Hepatocyte (in vitro differentiated cells): Measurements from ENCODE around the gene OR10H1. TPM values are rescaled to one million over a fixed set of nuclear protein-coding genes. Genes with fewer than 3 reads are reported as not detected.
"Not testable (repeated sequence)": the region's sequence is repeated elsewhere in the genome, so short reads cannot be mapped to it uniquely, and the experiment has no call there.

Experiments
- DNase-seq: peaks from one replicate; pipeline ENCODE4 v3.0.0-alpha.2; 2016; ENCODE audit warnings: low spot score
- H2AFZ ChIP-seq: fragments of 200-600 bp; sonication (generic); 2 replicates; pipeline ENCODE4 v1.6.0; 2016; ENCODE audit warnings: antibody characterized with exemption, mild to moderate bottlenecking
- H3K27ac ChIP-seq: fragments of 200-600 bp; sonication (generic); 2 replicates; pipeline ENCODE4 v1.5.1; 2016; ENCODE audit warnings: mild to moderate bottlenecking
- H3K27me3 ChIP-seq: fragments of 200-600 bp; sonication (generic); 2 replicates; pipeline ENCODE4 v1.6.1; 2016
- H3K36me3 ChIP-seq: fragments of 200-600 bp; sonication (generic); replicated peaks from 2 replicates; pipeline ENCODE4 v1.5.1; 2016; ENCODE audit warnings: low read depth; ENCODE audit not compliant: insufficient read depth
- H3K4me1 ChIP-seq: fragments of 200-600 bp; sonication (generic); 2 replicates; pipeline ENCODE4 v1.5.1; 2016; ENCODE audit warnings: mild to moderate bottlenecking, moderate library complexity; ENCODE audit not compliant: insufficient read depth
- H3K4me2 ChIP-seq: fragments of 200-600 bp; sonication (generic); 2 replicates; pipeline ENCODE4 v1.6.0; 2016
- H3K4me3 ChIP-seq: fragments of 200-600 bp; sonication (generic); 2 replicates; pipeline ENCODE4 v1.5.1; 2016; ENCODE audit warnings: mild to moderate bottlenecking
- H3K79me2 ChIP-seq: fragments of 200-600 bp; sonication (generic); 2 replicates; pipeline ENCODE4 v1.6.0; 2017; ENCODE audit warnings: mild to moderate bottlenecking
- H3K9me2 ChIP-seq: fragments of 200-600 bp; sonication (generic); replicated peaks from 2 replicates; pipeline ENCODE4 v1.6.0; 2017; ENCODE audit warnings: mild to moderate bottlenecking; ENCODE audit not compliant: insufficient read depth
- H3K9me3 ChIP-seq: fragments of 200-600 bp; sonication (generic); 2 replicates; pipeline ENCODE4 v1.5.1; 2016; ENCODE audit warnings: low read depth, mild to moderate bottlenecking
- H4K20me1 ChIP-seq: fragments of 200-600 bp; sonication (generic); 2 replicates; pipeline ENCODE4 v1.6.0; 2016; ENCODE audit warnings: mild to moderate bottlenecking; ENCODE audit not compliant: insufficient read depth, poor library complexity, severe bottlenecking
- EZH2 ChIP-seq: fragments of 200-600 bp; sonication (generic); IDR thresholded peaks from 2 replicates; pipeline ENCODE4 v1.6.1; 2016; ENCODE audit warnings: antibody characterized with exemption, mild to moderate bottlenecking, borderline replicate concordance
- EZH2phosphoT487 ChIP-seq: fragments of 200-600 bp; sonication (generic); IDR thresholded peaks from one replicate; pipeline ENCODE4 v1.6.1; 2018; ENCODE audit warnings: antibody characterized with exemption, mild to moderate bottlenecking, low read depth, moderate library complexity; ENCODE audit not compliant: unreplicated experiment, severe bottlenecking
- WGBS: methylation state at CpG from one replicate; pipeline ENCODE4 v1.1.6; 2016; ENCODE audit warnings: low lambda C conversion rate; ENCODE audit errors: missing lambda C conversion rate; 5-methylcytosine and 5-hydroxymethylcytosine counted together
- polyA plus RNA-seq: library from polyadenylated mRNA; unstranded; fragments of >200 nt; fragmentation: Nextera tagmentation; extraction: Ambion mirVana; gene quantifications from 2 replicates; pipeline ENCODE4 v1.2.1, GENCODE V29; 2016
- total RNA-seq: library from RNA; depleted of rRNA; stranded (reverse); fragments of >200 nt; gene quantifications from 2 replicates; pipeline ENCODE4 v1.2.3, GENCODE V29; 2014
- TF ChIP-seq, protein P1 (sequence below): fragments of 200-600 bp; sonication (generic); IDR thresholded peaks from 2 replicates; pipeline ENCODE4 v1.5.1; 2016; ENCODE audit warnings: antibody characterized with exemption, mild to moderate bottlenecking; ENCODE audit not compliant: poor library complexity

The OR10H1 gene
- total and polyA plus RNA-seq, 2 experiments from 2014 or later: not detected

DNA sequence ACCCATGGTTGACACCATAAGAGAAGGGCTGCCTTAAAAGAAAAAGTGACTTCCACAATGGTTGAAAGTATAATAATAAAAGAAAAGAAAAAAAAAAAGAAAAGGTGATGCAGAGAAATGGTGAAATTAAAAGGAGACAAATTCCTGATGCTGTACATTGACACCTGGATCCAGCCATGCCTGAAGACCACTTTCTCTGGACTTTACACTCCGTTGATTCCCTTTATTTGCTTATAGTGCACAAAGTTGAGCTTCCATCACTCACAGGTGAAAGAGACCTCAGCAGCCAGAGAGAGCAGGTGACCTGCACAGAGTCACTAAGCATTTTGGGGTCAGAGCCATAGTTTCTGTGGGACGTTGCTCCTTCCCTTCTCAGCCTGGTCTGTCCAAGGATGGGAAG, 40.2 kb downstream of the OR10H1 start:
- no peaks in the 10 kb centered on the region for H3K36me3 ChIP-seq
- TF ChIP-seq, protein P1, sequence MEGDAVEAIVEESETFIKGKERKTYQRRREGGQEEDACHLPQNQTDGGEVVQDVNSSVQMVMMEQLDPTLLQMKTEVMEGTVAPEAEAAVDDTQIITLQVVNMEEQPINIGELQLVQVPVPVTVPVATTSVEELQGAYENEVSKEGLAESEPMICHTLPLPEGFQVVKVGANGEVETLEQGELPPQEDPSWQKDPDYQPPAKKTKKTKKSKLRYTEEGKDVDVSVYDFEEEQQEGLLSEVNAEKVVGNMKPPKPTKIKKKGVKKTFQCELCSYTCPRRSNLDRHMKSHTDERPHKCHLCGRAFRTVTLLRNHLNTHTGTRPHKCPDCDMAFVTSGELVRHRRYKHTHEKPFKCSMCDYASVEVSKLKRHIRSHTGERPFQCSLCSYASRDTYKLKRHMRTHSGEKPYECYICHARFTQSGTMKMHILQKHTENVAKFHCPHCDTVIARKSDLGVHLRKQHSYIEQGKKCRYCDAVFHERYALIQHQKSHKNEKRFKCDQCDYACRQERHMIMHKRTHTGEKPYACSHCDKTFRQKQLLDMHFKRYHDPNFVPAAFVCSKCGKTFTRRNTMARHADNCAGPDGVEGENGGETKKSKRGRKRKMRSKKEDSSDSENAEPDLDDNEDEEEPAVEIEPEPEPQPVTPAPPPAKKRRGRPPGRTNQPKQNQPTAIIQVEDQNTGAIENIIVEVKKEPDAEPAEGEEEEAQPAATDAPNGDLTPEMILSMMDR: no peak
- TF ChIP-seq EZH2phosphoT487: no peak
- no peak for TF ChIP-seq EZH2

DNA sequence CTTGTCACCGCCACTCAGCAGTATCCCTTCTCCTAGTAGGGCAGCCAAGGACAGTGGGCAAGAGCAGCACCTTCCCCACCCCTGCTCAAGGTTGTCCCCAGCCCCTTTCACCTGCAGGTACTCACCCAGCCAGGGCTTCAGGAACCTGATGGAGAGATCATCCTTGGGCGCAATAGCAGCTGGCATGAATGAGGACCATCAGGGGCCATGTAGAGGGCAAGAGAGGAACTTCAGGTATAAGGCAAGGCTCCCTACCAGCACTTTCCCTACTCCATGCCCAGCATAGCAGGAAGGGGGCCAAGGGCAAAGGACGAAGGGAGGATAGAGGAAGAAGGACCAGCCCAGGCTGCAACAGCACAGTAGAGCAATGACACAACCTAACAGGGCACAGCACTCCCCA, 41.3 kb downstream of the OR10H1 start:
- not testable (repeated sequence) for H3K36me3 ChIP-seq, H4K20me1 ChIP-seq, H3K9me3 ChIP-seq, DNase-seq, H3K27ac ChIP-seq, H3K4me2 ChIP-seq, H3K9me2 ChIP-seq, H3K4me3 ChIP-seq, H2AFZ ChIP-seq, H3K79me2 ChIP-seq, H3K27me3 ChIP-seq, H3K4me1 ChIP-seq
- WGBS: 62% methylated on average over 3 of the region's 3 CpGs

More for the DNA sequence above, 40.2 kb downstream of the OR10H1 start:
- no peaks in the 10 kb centered on the region for H3K9me2 ChIP-seq
- no peak overlapping the region for H3K4me3 ChIP-seq
- 32% methylated on average over 2 of the region's 2 CpGs for WGBS
- no peaks in the 10 kb centered on the region for H4K20me1 ChIP-seq
- no peaks in the 10 kb centered on the region for H3K79me2 ChIP-seq
- no peak overlapping the region for H3K27ac ChIP-seq
- H2AFZ ChIP-seq: no peak overlapping the region
- DNase-seq: no peak
- H3K4me1 ChIP-seq: no peaks in the 10 kb centered on the region
- no peak overlapping the region for H3K4me2 ChIP-seq
- no peaks in the 10 kb centered on the region for H3K9me3 ChIP-seq
- no peaks in the 10 kb centered on the region for H3K27me3 ChIP-seq

DNA sequence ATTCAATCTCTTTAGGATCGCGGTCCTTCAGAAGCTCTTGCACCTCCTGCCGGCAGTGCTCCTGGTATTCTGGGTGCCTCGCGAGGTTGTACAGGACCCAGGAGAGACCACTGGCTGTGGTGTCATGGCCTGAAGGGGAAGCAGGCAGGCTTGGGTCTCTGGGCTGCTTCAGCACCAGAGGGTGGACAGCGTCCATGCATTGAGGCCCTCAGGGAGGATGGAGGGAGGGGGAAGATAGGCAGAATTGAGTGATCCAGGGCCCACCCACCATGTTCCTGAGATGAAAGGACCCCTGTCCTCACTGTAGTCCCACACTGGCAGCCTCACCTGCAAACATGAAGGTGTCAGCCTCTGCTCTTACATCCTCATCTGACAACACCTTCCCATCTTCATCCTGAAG, 45.9 kb downstream of the OR10H1 start:
- H3K36me3 ChIP-seq: no peaks in the 10 kb centered on the region
- no peak overlapping the region for H3K4me3 ChIP-seq
- H2AFZ ChIP-seq: no peak overlapping the region
- H3K9me3 ChIP-seq: no peaks in the 10 kb centered on the region
- no peaks in the 10 kb centered on the region for H3K4me1 ChIP-seq
- H3K9me2 ChIP-seq: no peaks in the 10 kb centered on the region
- no peaks in the 10 kb centered on the region for H4K20me1 ChIP-seq
- no peaks in the 10 kb centered on the region for H3K79me2 ChIP-seq
- no peak for DNase-seq
- H3K27ac ChIP-seq: no peak overlapping the region
- 75% methylated on average over 6 of the region's 6 CpGs for WGBS
- H3K27me3 ChIP-seq: no peaks in the 10 kb centered on the region
- TF ChIP-seq EZH2phosphoT487 (no peak), EZH2 (no peak)
- TF ChIP-seq, protein P1: no peak
- H3K4me2 ChIP-seq: no peak overlapping the region

DNA sequence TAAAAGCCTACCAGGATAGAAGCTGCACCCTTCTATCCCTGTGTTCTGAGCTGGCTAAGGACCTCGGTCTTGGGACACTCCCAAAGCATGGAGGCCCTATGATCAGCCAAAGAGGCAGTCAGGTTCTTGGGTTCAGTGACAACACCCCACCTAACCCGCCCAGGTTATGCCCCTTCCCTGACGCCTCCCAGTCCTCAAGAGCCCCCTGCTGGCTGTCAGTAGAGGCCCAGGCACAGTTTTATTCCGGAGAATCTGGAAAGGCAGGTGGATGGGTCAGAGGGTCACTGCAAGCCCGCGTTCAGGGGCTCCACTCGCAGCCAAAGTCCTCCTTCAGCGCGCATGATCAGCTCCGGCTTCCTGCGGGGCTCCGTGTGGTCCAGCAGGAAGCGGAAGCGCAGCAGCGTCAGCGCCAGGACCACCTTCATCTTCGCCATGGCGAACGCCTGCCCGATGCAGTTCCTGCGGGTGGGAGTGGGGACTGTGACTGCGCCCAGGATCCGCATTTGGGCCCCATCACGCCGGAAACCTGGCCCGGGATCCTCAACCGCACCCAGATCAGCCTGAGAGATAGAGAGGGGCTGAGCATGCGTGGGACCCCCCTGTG, 55.4 kb downstream of the OR10H1 start:
- Histone ChIP-seq H3K9me2 (no peaks in the 10 kb centered on the region), H4K20me1 (no peaks in the 10 kb centered on the region), H3K27me3 (no peaks in the 10 kb centered on the region), H3K4me2 (no peak overlapping the region), H3K4me3 (no peak overlapping the region), H3K27ac (no peak overlapping the region), H3K36me3 (no peaks in the 10 kb centered on the region), H3K9me3 (no peaks in the 10 kb centered on the region), H2AFZ (no peak overlapping the region), H3K79me2 (no peaks in the 10 kb centered on the region), H3K4me1 (no peaks in the 10 kb centered on the region)
- DNase-seq: no peak
- 83% methylated on average over 28 of the region's 28 CpGs for WGBS
- TF ChIP-seq, protein P1: no peak
- TF ChIP-seq EZH2 (no peak), EZH2phosphoT487 (no peak)
